Subcutaneous adipose tissue (tissue), 4 donors: ENCODE data around the gene PPARD. TPM values are rescaled to one million over a fixed set of nuclear protein-coding genes. Genes with fewer than 3 reads are reported as not detected.

Experiments
- total RNA-seq, 4 donors: library from RNA; depleted of rRNA; stranded (reverse); fragments of >200 nt; gene quantifications; one replicate each; pipeline ENCODE4 v1.1.0, GENCODE V29; 2016
- TF ChIP-seq, protein P1 (sequence below): fragments of 450-650 bp; IDR thresholded peaks from one replicate; pipeline ENCODE4 v1.5.1; 2016; ENCODE audit warnings: low read depth, mild to moderate bottlenecking, control low read depth, antibody characterized with exemption, moderate library complexity

PPARD gene
- total RNA-seq, 4 donors from 2014 or later = 6.1 to 17.3 (median 7.0) TPM

- TF ChIP-seq, protein P1, sequence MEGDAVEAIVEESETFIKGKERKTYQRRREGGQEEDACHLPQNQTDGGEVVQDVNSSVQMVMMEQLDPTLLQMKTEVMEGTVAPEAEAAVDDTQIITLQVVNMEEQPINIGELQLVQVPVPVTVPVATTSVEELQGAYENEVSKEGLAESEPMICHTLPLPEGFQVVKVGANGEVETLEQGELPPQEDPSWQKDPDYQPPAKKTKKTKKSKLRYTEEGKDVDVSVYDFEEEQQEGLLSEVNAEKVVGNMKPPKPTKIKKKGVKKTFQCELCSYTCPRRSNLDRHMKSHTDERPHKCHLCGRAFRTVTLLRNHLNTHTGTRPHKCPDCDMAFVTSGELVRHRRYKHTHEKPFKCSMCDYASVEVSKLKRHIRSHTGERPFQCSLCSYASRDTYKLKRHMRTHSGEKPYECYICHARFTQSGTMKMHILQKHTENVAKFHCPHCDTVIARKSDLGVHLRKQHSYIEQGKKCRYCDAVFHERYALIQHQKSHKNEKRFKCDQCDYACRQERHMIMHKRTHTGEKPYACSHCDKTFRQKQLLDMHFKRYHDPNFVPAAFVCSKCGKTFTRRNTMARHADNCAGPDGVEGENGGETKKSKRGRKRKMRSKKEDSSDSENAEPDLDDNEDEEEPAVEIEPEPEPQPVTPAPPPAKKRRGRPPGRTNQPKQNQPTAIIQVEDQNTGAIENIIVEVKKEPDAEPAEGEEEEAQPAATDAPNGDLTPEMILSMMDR = no peak
These were observed 29.3 kb downstream of the PPARD start for GRCh38 chr6:35371494-35372262.

DNA sequence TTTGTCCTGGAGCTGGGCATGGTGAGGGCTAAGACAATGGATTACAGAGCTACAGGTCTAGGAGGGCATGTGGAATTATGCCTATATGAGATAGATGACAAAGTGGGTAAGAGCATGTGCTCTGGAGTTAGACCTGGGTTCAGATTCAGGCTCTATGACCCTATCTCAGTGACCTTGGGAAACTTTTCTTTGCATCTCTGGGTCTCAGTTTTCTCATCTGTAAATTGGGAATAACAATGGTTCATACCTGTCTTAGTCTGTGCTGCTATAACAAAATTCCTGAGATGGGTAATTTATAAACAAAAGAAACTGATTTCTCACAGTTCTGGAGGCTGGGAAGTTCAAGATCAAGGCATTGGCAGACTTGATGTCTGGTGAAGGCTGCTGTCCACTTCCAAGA lies 30.3 kb downstream of the PPARD start:
- TF ChIP-seq, protein P1 = no peak

DNA sequence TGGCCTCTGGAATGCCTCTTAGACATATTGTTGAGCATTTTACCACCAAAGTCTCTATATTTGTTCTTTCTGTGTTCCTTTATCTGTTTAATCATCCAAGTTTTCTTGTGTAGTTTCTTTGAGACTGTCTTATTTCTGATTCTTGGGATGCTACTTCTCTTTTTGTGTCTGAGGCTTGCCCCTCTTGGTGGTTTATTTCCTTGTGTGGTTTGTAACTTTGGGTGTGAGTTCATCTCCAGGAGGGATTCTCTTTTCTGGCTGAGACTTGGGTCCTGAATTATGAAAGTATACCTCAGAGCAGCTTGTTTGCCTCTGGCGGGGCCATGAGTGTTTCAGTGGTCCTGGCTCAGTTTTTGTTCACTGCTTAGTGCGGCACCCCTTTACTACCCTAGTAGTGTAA lies 33.9 kb downstream of the PPARD start:
- TF ChIP-seq, protein P1 = no peak

DNA sequence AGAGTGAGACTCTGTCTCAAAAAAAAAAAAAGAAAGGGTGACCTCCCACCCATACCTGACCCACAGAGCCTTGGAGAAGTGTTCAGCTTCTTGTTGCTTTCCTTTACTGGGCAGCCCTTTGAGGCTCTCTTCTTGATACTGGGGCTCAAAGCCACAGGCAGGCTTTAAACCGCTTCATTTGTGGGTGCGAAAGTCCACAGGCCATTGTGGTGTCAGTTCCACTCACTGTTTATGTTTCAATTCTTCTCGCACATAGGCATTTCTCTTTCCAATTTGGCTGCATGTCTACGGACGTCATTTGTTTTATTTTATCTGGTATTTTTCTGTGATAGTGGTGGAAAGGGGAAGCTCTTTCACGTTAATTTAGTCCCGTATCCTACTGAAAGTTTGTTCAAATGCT lies 34.6 kb downstream of the PPARD start:
- TF ChIP-seq, protein P1 = no peak

GRCh38 chr6:35378261-35378660 lies 35.9 kb downstream of the PPARD start:
- TF ChIP-seq, protein P1 = no peak

DNA sequence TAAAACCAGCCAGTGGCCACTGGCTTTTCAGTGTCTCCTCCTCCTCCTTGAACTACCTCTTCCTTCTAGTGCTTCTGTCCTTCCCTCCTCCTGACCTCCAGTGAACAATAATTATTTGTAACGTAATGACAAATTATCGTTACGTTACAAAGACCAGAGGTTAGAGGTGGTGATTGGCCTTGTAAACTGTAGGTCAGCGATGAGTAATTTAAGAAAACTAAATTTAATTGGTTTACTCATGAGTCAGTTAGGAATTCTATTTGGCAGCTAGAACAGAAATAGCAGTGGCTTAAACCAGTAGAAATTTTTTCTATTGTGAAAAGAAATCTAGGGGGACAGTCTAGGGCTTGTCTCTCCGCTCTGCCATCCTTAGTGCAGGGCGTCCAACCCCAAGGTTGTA lies 38.8 kb downstream of the PPARD start:
- TF ChIP-seq, protein P1 = no peak

DNA sequence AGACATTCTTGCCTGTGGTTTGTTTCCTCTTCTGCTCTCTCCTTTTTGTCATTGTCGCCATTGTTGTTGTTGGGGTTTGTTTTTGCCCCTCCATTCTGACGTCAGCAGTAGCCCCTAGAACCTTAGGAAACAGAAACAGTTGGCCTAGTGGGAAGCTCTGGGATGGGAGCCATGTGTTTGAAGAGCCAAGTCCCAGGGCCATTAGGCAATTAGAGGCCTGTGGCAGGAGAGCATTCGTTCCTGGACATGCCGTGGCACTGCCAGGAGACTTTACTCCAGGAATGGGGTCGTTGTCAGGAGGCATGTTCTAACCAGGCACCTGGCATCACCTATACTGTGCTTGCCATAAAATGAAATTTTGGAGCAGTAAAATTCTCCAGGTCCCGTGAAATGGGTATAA lies 39.7 kb downstream of the PPARD start:
- TF ChIP-seq, protein P1 = no peak
